ENCODE data around the gene AXL. TPM values are rescaled to one million over a fixed set of nuclear protein-coding genes. Genes with fewer than 3 reads are reported as not detected.
A peak's percentile ranks its signal among the peaks of the same experiment; 100 is the strongest.
"Not testable (repeated sequence)": the region's sequence is repeated elsewhere in the genome, so short reads cannot be mapped to it uniquely, and the experiment has no call there.

Gene AXL
- total and polyA plus RNA-seq, 4 donors, result 8.2 to 53.0 (median 31.0) TPM

DNA sequence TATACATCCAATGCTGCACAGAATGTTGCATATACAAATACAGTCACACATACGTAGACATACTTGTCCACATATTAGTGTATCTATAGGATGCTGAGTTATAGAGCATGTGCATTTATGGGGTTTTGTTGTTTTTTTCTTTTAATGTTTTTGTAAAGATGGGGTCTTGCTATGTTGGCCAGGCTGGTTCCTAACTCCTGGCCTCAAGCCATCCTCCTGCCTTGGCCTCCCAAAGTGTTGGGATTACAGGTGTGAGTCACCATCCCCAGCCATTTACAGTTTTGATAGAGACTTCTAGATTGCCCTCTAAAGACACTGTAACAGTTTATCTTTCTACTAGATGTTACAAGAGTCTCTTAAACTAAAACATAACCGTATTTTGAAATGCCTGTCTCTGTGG is 59.5 kb downstream of the AXL start:
- no peak overlapping the region for H3K4me3 ChIP-seq
- H3K9me3 ChIP-seq (ENCODE audit: control insufficient read depth in 4 of 4, insufficient read depth in 3 of 4, low read length in 3 of 4), result no peaks in the 10 kb centered on the region
- TF ChIP-seq, protein P1, sequence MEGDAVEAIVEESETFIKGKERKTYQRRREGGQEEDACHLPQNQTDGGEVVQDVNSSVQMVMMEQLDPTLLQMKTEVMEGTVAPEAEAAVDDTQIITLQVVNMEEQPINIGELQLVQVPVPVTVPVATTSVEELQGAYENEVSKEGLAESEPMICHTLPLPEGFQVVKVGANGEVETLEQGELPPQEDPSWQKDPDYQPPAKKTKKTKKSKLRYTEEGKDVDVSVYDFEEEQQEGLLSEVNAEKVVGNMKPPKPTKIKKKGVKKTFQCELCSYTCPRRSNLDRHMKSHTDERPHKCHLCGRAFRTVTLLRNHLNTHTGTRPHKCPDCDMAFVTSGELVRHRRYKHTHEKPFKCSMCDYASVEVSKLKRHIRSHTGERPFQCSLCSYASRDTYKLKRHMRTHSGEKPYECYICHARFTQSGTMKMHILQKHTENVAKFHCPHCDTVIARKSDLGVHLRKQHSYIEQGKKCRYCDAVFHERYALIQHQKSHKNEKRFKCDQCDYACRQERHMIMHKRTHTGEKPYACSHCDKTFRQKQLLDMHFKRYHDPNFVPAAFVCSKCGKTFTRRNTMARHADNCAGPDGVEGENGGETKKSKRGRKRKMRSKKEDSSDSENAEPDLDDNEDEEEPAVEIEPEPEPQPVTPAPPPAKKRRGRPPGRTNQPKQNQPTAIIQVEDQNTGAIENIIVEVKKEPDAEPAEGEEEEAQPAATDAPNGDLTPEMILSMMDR (IDR thresholded peaks at IDR 0.05; ENCODE audit: control extremely low read depth, extremely low read depth), result no peak
- no peak overlapping the region for H3K27ac ChIP-seq (ENCODE audit: low read depth in 1 of 2, low read length in 1 of 2)
- no peak for ATAC-seq (ENCODE audit: insufficient read depth, low FRiP score)
- DNase-seq, result no peak
- no peaks in the 10 kb centered on the region for H3K4me1 ChIP-seq (ENCODE audit: control insufficient read depth in 5 of 5, insufficient read depth in 5 of 5, low read length in 5 of 5)
- H3K27me3 ChIP-seq (ENCODE audit: control insufficient read depth in 3 of 3, insufficient read depth in 3 of 3, low read length in 2 of 3), result no peaks in the 10 kb centered on the region
- no peak overlapping the region for H3K9ac ChIP-seq (ENCODE audit: insufficient read depth in 1 of 2, low read length in 2 of 2)
- peaks cover 58 to 66% (median 65%) of the 10 kb centered on the region in 4 donors for H3K36me3 ChIP-seq (ENCODE audit: control insufficient read depth in 4 of 4, insufficient read depth in 4 of 4, low read length in 4 of 4)
- WGBS, 2 donors, result 94 to 98% methylated on average over 2 of the region's 2 CpGs

- ATAC-seq (ENCODE audit: insufficient read depth, low FRiP score) (no peak), DNase-seq (no peak)
- no peak overlapping the region for H3K9ac ChIP-seq (ENCODE audit: insufficient read depth in 1 of 2, low read length in 2 of 2)
- WGBS, 2 donors, result 85 to 90% methylated on average over 3 of the region's 3 CpGs
- H3K27ac ChIP-seq (ENCODE audit: low read depth in 1 of 2, low read length in 1 of 2), result no peak overlapping the region
- no peaks in the 10 kb centered on the region for H3K9me3 ChIP-seq (ENCODE audit: control insufficient read depth in 4 of 4, insufficient read depth in 3 of 4, low read length in 3 of 4)
- H3K4me1 ChIP-seq (ENCODE audit: control insufficient read depth in 5 of 5, insufficient read depth in 5 of 5, low read length in 5 of 5), result no peaks in the 10 kb centered on the region
- TF ChIP-seq, protein P1 (IDR thresholded peaks at IDR 0.05; ENCODE audit: control extremely low read depth, extremely low read depth), result no peak
- H3K4me3 ChIP-seq, result no peak overlapping the region
- no peaks in the 10 kb centered on the region for H3K27me3 ChIP-seq (ENCODE audit: control insufficient read depth in 3 of 3, insufficient read depth in 3 of 3, low read length in 2 of 3)
- peaks cover 43 to 60% (median 48%) of the 10 kb centered on the region in 4 donors for H3K36me3 ChIP-seq (ENCODE audit: control insufficient read depth in 4 of 4, insufficient read depth in 4 of 4, low read length in 4 of 4)
Measured at GRCh38 chr19:41288673-41289530, 69.9 kb downstream of the AXL start.

DNA sequence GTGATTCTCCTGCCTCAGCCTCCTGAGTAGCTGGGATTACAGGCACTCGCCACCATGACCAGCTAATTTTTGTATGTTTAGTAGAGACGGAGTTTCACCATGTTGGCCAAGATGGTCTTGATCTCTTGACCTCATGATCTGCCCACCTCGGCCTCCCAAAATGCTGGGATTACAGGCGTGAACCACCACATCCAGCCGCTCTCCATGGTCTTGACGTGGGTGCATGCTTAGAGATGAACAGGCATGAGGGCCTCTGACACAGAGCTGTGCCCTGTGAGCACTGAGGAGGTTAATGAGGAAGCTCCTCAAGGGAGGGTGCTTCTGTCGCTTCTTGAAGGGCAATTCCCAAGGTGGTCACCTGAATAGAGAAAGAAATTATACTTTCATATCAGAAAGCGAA is 70.8 kb downstream of the AXL start:
- not testable (repeated sequence) for ATAC-seq (ENCODE audit: insufficient read depth, low FRiP score)
- peaks cover 47 to 62% (median 49%) of the 10 kb centered on the region in 4 donors for H3K36me3 ChIP-seq (ENCODE audit: control insufficient read depth in 4 of 4, insufficient read depth in 4 of 4, low read length in 4 of 4)

DNA sequence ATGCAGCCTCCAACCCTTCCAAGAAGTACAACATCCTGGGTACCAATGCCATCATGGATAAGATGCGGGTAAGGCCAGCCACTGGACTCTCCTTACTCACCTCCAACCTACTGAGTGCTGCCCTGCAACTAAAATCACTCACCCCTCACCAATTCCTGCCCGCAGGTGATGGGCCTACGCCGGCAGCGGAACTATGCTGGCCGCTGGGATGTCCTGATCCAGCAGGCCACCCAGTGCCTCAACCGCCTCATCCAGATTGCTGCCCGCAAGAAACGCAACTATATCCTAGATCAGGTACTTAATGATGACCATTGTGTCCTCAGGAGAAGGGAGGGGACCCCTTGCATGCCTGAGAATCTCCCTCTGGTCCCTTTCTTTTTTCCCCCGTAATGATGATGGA is 75.4 kb downstream of the AXL start:
- 95 to 98% methylated on average over 10 of the region's 10 CpGs for WGBS, 2 donors
- H3K27ac ChIP-seq (ENCODE audit: low read depth in 1 of 2, low read length in 1 of 2), result peak overlapping the region in 1 of 2 donors; percentile 10

More for the DNA sequence above, 70.8 kb downstream of the AXL start:
- H3K9ac ChIP-seq (ENCODE audit: insufficient read depth in 1 of 2, low read length in 2 of 2); DNase-seq; H3K9me3 ChIP-seq (ENCODE audit: control insufficient read depth in 4 of 4, insufficient read depth in 3 of 4, low read length in 3 of 4); H3K27me3 ChIP-seq (ENCODE audit: control insufficient read depth in 3 of 3, insufficient read depth in 3 of 3, low read length in 2 of 3); H3K27ac ChIP-seq (ENCODE audit: low read depth in 1 of 2, low read length in 1 of 2); H3K4me3 ChIP-seq; H3K4me1 ChIP-seq (ENCODE audit: control insufficient read depth in 5 of 5, insufficient read depth in 5 of 5, low read length in 5 of 5): not testable (repeated sequence)
- WGBS, 2 donors, result 94 to 96% methylated on average over 8 of the region's 8 CpGs

More for the DNA sequence above, 75.4 kb downstream of the AXL start:
- ATAC-seq (ENCODE audit: insufficient read depth, low FRiP score) (no peak), DNase-seq (no peak)
- Histone ChIP-seq H3K27me3 (ENCODE audit: control insufficient read depth in 3 of 3, insufficient read depth in 3 of 3, low read length in 2 of 3) (no peaks in the 10 kb centered on the region), H3K9ac (ENCODE audit: insufficient read depth in 1 of 2, low read length in 2 of 2) (no peak overlapping the region), H3K36me3 (ENCODE audit: control insufficient read depth in 4 of 4, insufficient read depth in 4 of 4, low read length in 4 of 4) (peaks cover 42 to 69% (median 66%) of the 10 kb centered on the region in 4 donors), H3K4me3 (no peak overlapping the region), H3K4me1 (ENCODE audit: control insufficient read depth in 5 of 5, insufficient read depth in 5 of 5, low read length in 5 of 5) (peaks cover 11 to 27% (median 23%) of the 10 kb centered on the region in 5 donors), H3K9me3 (ENCODE audit: control insufficient read depth in 4 of 4, insufficient read depth in 3 of 4, low read length in 3 of 4) (no peaks in the 10 kb centered on the region)
- TF ChIP-seq, protein P1 (IDR thresholded peaks at IDR 0.05; ENCODE audit: control extremely low read depth, extremely low read depth), result no peak
